ENCODE data around the gene AGPAT1. TPM values are rescaled to one million over a fixed set of nuclear protein-coding genes. Genes with fewer than 3 reads are reported as not detected.

Gene AGPAT1
- total and polyA plus RNA-seq, 8 donors = 55.5 to 78.4 (median 69.8) TPM

GRCh38 chr6:32154514-32155161, 21.2 kb downstream of the AGPAT1 start:
- peak; percentile 48 to 83 (median 75) for DNase-seq
- ATAC-seq = peak; percentile 78
- Histone ChIP-seq H3K27me3 (peaks cover 23 to 77% of the 10 kb centered on the region in 2 donors), H3K4me3 (peak overlapping the region; percentile 47 to 62), H3K4me1 (peaks cover 15 to 45% of the 10 kb centered on the region in 2 donors), H3K9me3 (no peaks in the 10 kb centered on the region), H3K27ac (peak overlapping the region; percentile 74 to 80), H3K36me3 (peaks cover 0 to 14% of the 10 kb centered on the region in 2 donors)
- peak; percentile 34 to 49 for TF ChIP-seq CTCF (IDR thresholded peaks at IDR 0.05)
- intact Hi-C loops (cut with DNase I) = loop anchor here in 1 of 2 donors (5.0 kb wide), 1 partner anchor 37 kb away; no protein-coding TSS in a partner anchor

DNA sequence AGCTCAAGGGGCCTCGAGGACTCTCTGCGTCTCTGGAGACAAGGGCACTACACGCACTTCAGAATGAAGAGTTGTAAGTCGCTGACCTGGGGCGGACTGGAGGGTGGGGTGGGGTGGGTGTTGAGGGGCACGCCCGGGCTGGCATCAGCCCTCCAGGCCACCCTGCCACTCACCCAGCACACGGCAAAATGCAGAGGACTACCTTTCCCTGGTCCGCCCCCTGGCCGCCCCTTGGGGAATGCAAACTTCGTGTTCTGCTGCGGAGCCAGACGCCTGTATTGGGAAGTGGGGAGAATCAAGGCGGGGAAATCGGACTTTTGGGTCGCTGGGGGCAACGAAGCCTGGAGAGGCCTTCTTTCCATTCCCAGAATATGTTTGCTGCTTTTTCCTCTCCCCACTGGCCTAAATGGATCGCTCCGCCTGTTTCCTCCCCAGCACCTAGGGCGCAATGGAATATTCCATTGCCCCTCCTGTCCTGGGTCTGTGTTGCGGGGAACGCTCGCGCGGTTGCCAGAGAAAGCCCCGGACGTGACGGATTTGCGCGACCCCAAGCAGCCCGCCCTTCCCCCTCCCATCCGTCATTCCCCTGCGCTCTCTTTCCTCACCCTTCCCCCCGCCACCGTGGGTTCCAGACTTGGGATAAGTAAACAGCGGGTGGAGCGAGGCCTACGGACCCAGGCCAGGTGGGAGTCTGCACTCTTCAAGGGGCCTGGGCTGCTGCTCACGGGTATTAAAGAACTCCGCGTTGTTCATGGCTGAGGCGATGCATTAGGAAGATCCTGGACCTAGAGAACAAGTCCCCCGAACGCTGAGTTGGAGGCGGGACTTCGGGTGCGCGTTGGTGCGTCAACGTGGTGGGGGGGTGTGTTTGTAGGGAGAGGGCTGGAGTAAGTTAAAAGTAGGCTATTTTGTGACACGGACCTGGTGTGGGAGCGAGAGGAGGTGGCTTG, 22.0 kb downstream of the AGPAT1 start, which contains the start of gene PPT2:
TSS of gene PPT2 (plus strand) at position 578 of the 950 bp plus-strand sequence. CDS start 454 bp downstream, outside the sequence.
- intact Hi-C loops (cut with DNase I) = loop anchor here in 1 of 2 donors (5.0 kb wide), 1 partner anchor 37 kb away; no protein-coding TSS in a partner anchor
- H3K36me3 ChIP-seq = peaks cover 0 to 14% of the 10 kb centered on the region in 2 donors
- ATAC-seq = peak; percentile 71
- DNase-seq = peak in 3 of 4 donors; percentile 81 to 97 (median 94)
- TF ChIP-seq CTCF (IDR thresholded peaks at IDR 0.05) = no peak
- no peaks in the 10 kb centered on the region for H3K9me3 ChIP-seq
- H3K4me1 ChIP-seq = peaks cover 15 to 45% of the 10 kb centered on the region in 2 donors
- H3K4me3 ChIP-seq = peak within 1 kb of the TSS; percentile 47 to 62
- H3K27ac ChIP-seq = peak within 1 kb of the TSS; percentile 80 to 84
- peaks cover 31 to 85% of the 10 kb centered on the region in 2 donors for H3K27me3 ChIP-seq

- no peak for TF ChIP-seq CTCF (IDR thresholded peaks at IDR 0.05)
- H3K4me3 ChIP-seq = peak overlapping the region; percentile 47 to 62
- no peaks in the 10 kb centered on the region for H3K9me3 ChIP-seq
- H3K27ac ChIP-seq = peak overlapping the region; percentile 80 to 84
- DNase-seq (peak in 1 of 4 donors; percentile 32), ATAC-seq (peak; percentile 70)
- peaks cover 15 to 45% of the 10 kb centered on the region in 2 donors for H3K4me1 ChIP-seq
- H3K27me3 ChIP-seq = peaks cover 31 to 94% of the 10 kb centered on the region in 2 donors
- intact Hi-C loops (cut with DNase I) = loop anchor here in 1 of 2 donors (5.0 kb wide), 1 partner anchor 36 kb away; no protein-coding TSS in a partner anchor
- H3K36me3 ChIP-seq = peaks cover 0 to 12% of the 10 kb centered on the region in 2 donors
These were observed 22.9 kb downstream of the AGPAT1 start for GRCh38 chr6:32152769-32153563.

DNA sequence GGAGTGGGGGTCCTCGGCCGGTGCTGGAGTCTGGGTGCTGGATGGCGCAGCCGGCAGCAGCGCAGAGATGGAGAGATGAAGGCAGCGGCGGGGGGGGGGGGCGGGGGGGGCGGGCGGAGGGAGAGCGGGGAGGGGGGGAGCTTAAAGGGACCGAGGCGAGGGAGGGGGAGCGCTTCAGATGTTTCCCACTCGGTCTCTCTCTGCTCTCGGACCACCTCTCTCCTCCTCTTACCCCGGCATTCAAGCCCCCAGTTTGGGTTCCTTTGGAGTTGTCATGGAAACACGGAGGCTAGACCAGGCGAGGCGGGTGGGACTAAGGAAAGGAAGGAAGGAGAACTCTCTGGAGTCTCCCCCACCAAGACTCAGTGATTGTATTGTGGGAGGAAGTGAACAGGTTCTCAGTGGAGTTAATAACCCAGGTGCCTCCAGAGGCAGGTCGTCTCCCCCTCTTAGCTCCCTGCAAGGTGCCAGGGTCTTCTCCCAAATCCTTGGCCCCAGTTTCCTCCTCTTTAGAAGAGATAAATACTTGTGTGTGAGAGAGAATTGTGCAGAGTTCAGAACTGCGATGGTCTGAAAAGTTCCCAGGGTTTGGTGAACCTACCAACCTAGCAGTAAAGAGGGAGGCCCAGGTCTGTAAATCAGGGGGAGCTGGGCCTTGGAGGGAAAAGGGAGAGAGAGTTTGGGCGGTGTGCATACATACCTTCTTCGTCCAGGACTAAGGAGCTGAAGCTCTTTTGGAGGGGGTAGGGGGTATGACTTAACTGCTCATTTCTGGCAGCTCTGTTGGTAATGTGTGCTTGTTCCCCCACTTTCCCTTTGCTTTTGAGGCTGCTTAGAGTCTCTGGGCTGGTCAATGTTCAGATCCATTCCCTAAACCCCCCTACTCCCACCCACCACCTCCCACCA, 23.8 kb downstream of the AGPAT1 start, which contains the start of gene PRRT1:
TSS of gene PRRT1 (minus strand) at position 77 of the 906 bp plus-strand sequence. CDS start 112 bp downstream, outside the sequence.
- intact Hi-C loops (cut with DNase I) = loop anchor here in 1 of 2 donors (5.0 kb wide), 1 partner anchor 35 kb away; no protein-coding TSS in a partner anchor
- H3K4me1 ChIP-seq = peaks cover 15 to 45% of the 10 kb centered on the region in 2 donors
- H3K27ac ChIP-seq = peak within 1 kb of the TSS; percentile 19 to 80
- peaks cover 0 to 6% of the 10 kb centered on the region in 2 donors for H3K36me3 ChIP-seq
- no peak for DNase-seq
- no peak for TF ChIP-seq CTCF (IDR thresholded peaks at IDR 0.05)
- H3K27me3 ChIP-seq = peaks cover 33 to 95% of the 10 kb centered on the region in 2 donors
- no peaks in the 10 kb centered on the region for H3K9me3 ChIP-seq
- peak within 1 kb of the TSS; percentile 47 to 62 for H3K4me3 ChIP-seq
- no peak for ATAC-seq
